Lung (tissue), 12 donors: Measurements from ENCODE around the gene EYS. TPM values are rescaled to one million over a fixed set of nuclear protein-coding genes. Genes with fewer than 3 reads are reported as not detected.
"Not testable (repeated sequence)": the region's sequence is repeated elsewhere in the genome, so short reads cannot be mapped to it uniquely, and the experiment has no call there.

Experiments
- ATAC-seq: fragments of 200-7000 bp; cut with Tn5 transposase; one replicate; pipeline ENCODE4 v1.9.1; 2020; ENCODE audit warnings: moderate number of reproducible peaks; ENCODE audit not compliant: insufficient read depth, low FRiP score
- DNase-seq, 3 donors: peaks; one replicate each; pipeline ENCODE4 v3.0.0-alpha.2; 2013 to 2017
- H3K27ac ChIP-seq, 2 donors: one replicate each; pipeline ENCODE4 v1.5.1; 2013; ENCODE audit warnings: mild to moderate bottlenecking in 2 of 2, moderate library complexity in 2 of 2, control low read depth in 1 of 2, inconsistent platforms in 1 of 2, low read depth in 1 of 2, low read length in 1 of 2
- H3K27me3 ChIP-seq, 3 donors: one replicate each; pipeline ENCODE4 v1.5.1; 2013; ENCODE audit warnings: low read length in 2 of 3; ENCODE audit not compliant: control insufficient read depth in 3 of 3, insufficient read depth in 3 of 3
- H3K36me3 ChIP-seq, 4 donors: one replicate each; pipeline ENCODE4 v1.5.1; 2013; ENCODE audit warnings: low read length in 4 of 4, mild to moderate bottlenecking in 1 of 4, moderate library complexity in 1 of 4; ENCODE audit not compliant: control insufficient read depth in 4 of 4, insufficient read depth in 4 of 4
- H3K4me1 ChIP-seq, 5 donors: one replicate each; pipeline ENCODE4 v1.5.1; 2013; ENCODE audit warnings: low read length in 5 of 5, mild to moderate bottlenecking in 2 of 5, moderate library complexity in 1 of 5; ENCODE audit not compliant: control insufficient read depth in 5 of 5, insufficient read depth in 5 of 5
- H3K4me3 ChIP-seq: one replicate; pipeline ENCODE4 v1.5.1; 2013; ENCODE audit warnings: mild to moderate bottlenecking, control low read depth, moderate library complexity
- H3K9ac ChIP-seq, 2 donors: one replicate each; pipeline ENCODE4 v1.5.1; 2013; ENCODE audit warnings: low read length in 2 of 2, control low read depth in 1 of 2; ENCODE audit not compliant: insufficient read depth in 1 of 2
- H3K9me3 ChIP-seq, 4 donors: one replicate each; pipeline ENCODE4 v1.5.1; 2013; ENCODE audit warnings: low read length in 3 of 4, mild to moderate bottlenecking in 1 of 4, moderate library complexity in 1 of 4; ENCODE audit not compliant: control insufficient read depth in 4 of 4, insufficient read depth in 3 of 4
- CTCF ChIP-seq: IDR thresholded peaks from 2 replicates; pipeline ENCODE4 v1.5.1; 2012; ENCODE audit warnings: mild to moderate bottlenecking; ENCODE audit errors: control extremely low read depth, extremely low read depth
- WGBS, 2 donors: extraction: QIAGEN DNeasy Blood & Tissue Kit; methylation state at CpG; one replicate each; pipeline ENCODE4 v1.1.7; 2013; 5-methylcytosine and 5-hydroxymethylcytosine counted together
- polyA plus RNA-seq, 2 donors: library from polyadenylated mRNA; stranded (reverse); fragments of 200-250 nt; gene quantifications; one replicate each; pipeline ENCODE4 v1.2.1, GENCODE V29; 2013
- total RNA-seq, 2 donors: library from RNA; depleted of rRNA in 1 of 2; stranded (reverse); fragments of >200 nt in 1 of 2; gene quantifications; one replicate each; pipeline ENCODE4 v1.2.1, GENCODE V29; 2014 to 2021
- donor health status: control.
- donor health status: control.
- donor health status: Bipolar disorder and iron deficiency.
- donor health status: healthy.
- donor health status: DM: yes; HTN: yes; CAD: no.

Gene EYS
- total and polyA plus RNA-seq, 4 donors = 0.06 to 0.34 (median 0.12) TPM

GRCh38 chr6:63941747-63942470 is 1765.1 kb downstream of the EYS start:
- Histone ChIP-seq H3K9ac (no peak overlapping the region), H3K36me3 (no peaks in the 10 kb centered on the region), H3K4me3 (no peak overlapping the region), H3K27ac (no peak overlapping the region), H3K9me3 (no peaks in the 10 kb centered on the region), H3K27me3 (no peaks in the 10 kb centered on the region), H3K4me1 (no peaks in the 10 kb centered on the region)
- DNase-seq = peak in 2 of 3 donors; percentile 27 to 52
- TF ChIP-seq CTCF = no peak
- ATAC-seq = no peak
- 14 to 19% methylated on average over 2 of the region's 2 CpGs for WGBS, 2 donors

GRCh38 chr6:63940056-63940455 is 1767.0 kb downstream of the EYS start:
- Histone ChIP-seq H3K4me1 (no peaks in the 10 kb centered on the region), H3K27me3 (no peaks in the 10 kb centered on the region), H3K9ac (no peak overlapping the region), H3K27ac (no peak overlapping the region), H3K36me3 (no peaks in the 10 kb centered on the region), H3K4me3 (no peak overlapping the region), H3K9me3 (no peaks in the 10 kb centered on the region)
- 82 to 93% methylated on average over 1 of the region's 1 CpG for WGBS, 2 donors
- DNase-seq = no peak
- no peak for TF ChIP-seq CTCF
- no peak for ATAC-seq

- Histone ChIP-seq H3K4me3 (no peak overlapping the region), H3K36me3 (no peaks in the 10 kb centered on the region), H3K27ac (no peak overlapping the region), H3K4me1 (no peaks in the 10 kb centered on the region), H3K9ac (no peak overlapping the region), H3K27me3 (no peaks in the 10 kb centered on the region), H3K9me3 (no peaks in the 10 kb centered on the region)
- ATAC-seq (no peak), DNase-seq (no peak)
- no peak for TF ChIP-seq CTCF
Measured at GRCh38 chr6:63936399-63936798, 1770.6 kb downstream of the EYS start.

- Histone ChIP-seq H3K9me3 (no peaks in the 10 kb centered on the region), H3K27me3 (no peaks in the 10 kb centered on the region), H3K4me1 (no peaks in the 10 kb centered on the region), H3K9ac (no peak overlapping the region), H3K36me3 (no peaks in the 10 kb centered on the region), H3K27ac (no peak overlapping the region), H3K4me3 (no peak overlapping the region)
- DNase-seq = no peak
- no peak for TF ChIP-seq CTCF
- ATAC-seq = no peak
Measured at GRCh38 chr6:63935732-63936131, 1771.3 kb downstream of the EYS start.

GRCh38 chr6:63933948-63934347 is 1773.1 kb downstream of the EYS start:
- H3K9ac ChIP-seq, H3K4me3 ChIP-seq, H3K36me3 ChIP-seq, DNase-seq, H3K9me3 ChIP-seq, ATAC-seq, H3K27ac ChIP-seq, H3K27me3 ChIP-seq, H3K4me1 ChIP-seq: not testable (repeated sequence)
- 73 to 84% methylated on average over 3 of the region's 4 CpGs for WGBS, 2 donors
